Spleen (tissue), 7 donors: ENCODE data around the gene LAMA5.

Experiments
- CTCF ChIP-seq, 11 experiments: fragments of 200-600 bp in 7 of 11; fragments of 450-650 bp in 4 of 11; sonication (generic) in 4 of 11; IDR thresholded peaks in 8 of 11; conservative IDR thresholded peaks in 3 of 11; 1 replicate in 7 of 11; 2 replicates in 4 of 11; pipeline versions ENCODE4 v1.4.0 to v1.8.0; 2016 to 2021; ENCODE audit warnings: antibody characterized with exemption in 11 of 11, inconsistent platforms in 4 of 11, mild to moderate bottlenecking in 1 of 11
- POLR2A ChIP-seq, 3 donors: fragments of 450-650 bp; IDR thresholded peaks; one replicate each; pipeline ENCODE4 v1.5.1; 2017; ENCODE audit warnings: antibody characterized with exemption in 3 of 3, mild to moderate bottlenecking in 1 of 3
- POLR2AphosphoS5 ChIP-seq, 3 donors: sonication (generic); formaldehyde crosslinking; IDR thresholded peaks; one replicate each; pipeline ENCODE4 v1.5.1; 2017; ENCODE audit warnings: antibody characterized with exemption in 3 of 3
- donor health status: DM: no; HTN: no; CAD: no; lungs with moderate emphysema.
- donor health status: DM: no; HTN: no; CAD: no.
- donor health status: DM: no; HTN: no; CAD: no.

- no peak for TF ChIP-seq CTCF (IDR thresholded peaks at IDR 0.05 in 8 of 11, conservative IDR thresholded peaks at IDR 0.05 in 3 of 11)
- TF ChIP-seq POLR2AphosphoS5 (IDR thresholded peaks at IDR 0.05), result no peak
- TF ChIP-seq POLR2A (IDR thresholded peaks at IDR 0.05), result no peak
Observed at GRCh38 chr20:62392077-62392418, 24.9 kb upstream of the LAMA5 start.
